SU-DHL-6 (cell line): Measurements from ENCODE around the gene DNAJC9.

Experiments
- EZH2phosphoT487 ChIP-seq: fragments of 200-600 bp; sonication (generic), shearing (Covaris generic); conservative IDR thresholded peaks from 2 replicates; pipeline ENCODE4 v1.6.1; 2018; ENCODE audit warnings: mild to moderate bottlenecking, antibody characterized with exemption, low read length, moderate library complexity, mixed read lengths
- TF ChIP-seq, protein P1 (sequence below): fragments of 200-600 bp; sonication (generic); IDR thresholded peaks from one replicate; pipeline ENCODE4 v1.5.1; 2017; ENCODE audit warnings: antibody characterized with exemption, mild to moderate bottlenecking, low read length, moderate library complexity; ENCODE audit not compliant: insufficient read depth, poor library complexity, severe bottlenecking

DNA sequence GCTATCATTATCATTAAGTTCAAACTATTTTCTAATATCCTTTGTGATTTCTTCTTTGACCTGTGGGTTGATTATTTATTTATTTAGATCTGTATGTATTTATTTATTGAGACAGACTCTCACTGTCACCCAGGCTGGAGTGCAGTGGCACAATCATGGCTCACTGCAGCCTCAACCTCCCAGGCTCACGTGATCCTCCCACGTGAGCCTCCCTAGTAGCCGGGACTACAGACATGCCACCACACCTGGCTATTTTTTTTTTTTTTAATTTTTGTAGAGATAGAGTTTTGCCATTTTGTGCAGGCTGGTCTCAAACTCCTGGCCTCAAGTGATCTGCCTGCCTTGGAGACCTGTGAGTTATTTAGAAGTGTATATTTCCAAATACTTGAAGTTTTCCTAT lies 34.0 kb upstream of the DNAJC9 start:
- TF ChIP-seq, protein P1, sequence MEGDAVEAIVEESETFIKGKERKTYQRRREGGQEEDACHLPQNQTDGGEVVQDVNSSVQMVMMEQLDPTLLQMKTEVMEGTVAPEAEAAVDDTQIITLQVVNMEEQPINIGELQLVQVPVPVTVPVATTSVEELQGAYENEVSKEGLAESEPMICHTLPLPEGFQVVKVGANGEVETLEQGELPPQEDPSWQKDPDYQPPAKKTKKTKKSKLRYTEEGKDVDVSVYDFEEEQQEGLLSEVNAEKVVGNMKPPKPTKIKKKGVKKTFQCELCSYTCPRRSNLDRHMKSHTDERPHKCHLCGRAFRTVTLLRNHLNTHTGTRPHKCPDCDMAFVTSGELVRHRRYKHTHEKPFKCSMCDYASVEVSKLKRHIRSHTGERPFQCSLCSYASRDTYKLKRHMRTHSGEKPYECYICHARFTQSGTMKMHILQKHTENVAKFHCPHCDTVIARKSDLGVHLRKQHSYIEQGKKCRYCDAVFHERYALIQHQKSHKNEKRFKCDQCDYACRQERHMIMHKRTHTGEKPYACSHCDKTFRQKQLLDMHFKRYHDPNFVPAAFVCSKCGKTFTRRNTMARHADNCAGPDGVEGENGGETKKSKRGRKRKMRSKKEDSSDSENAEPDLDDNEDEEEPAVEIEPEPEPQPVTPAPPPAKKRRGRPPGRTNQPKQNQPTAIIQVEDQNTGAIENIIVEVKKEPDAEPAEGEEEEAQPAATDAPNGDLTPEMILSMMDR = no peak
- no peak for TF ChIP-seq EZH2phosphoT487
